ENCODE data around the gene CRIM1.

Gene CRIM1

GRCh38 chr2:36374585-36374984 lies 19.0 kb downstream of the CRIM1 start:
- no peak for DNase-seq

GRCh38 chr2:36376319-36376765 lies 20.8 kb downstream of the CRIM1 start:
- DNase-seq = no peak

GRCh38 chr2:36376992-36377738 lies 21.6 kb downstream of the CRIM1 start:
- no peak for DNase-seq

GRCh38 chr2:36379710-36380448 lies 24.3 kb downstream of the CRIM1 start:
- no peak for DNase-seq

- DNase-seq = no peak
These were observed 25.3 kb downstream of the CRIM1 start for GRCh38 chr2:36380624-36381481.

- DNase-seq = no peak
These were observed 26.4 kb downstream of the CRIM1 start for GRCh38 chr2:36381993-36382392.

GRCh38 chr2:36382472-36382871 lies 26.9 kb downstream of the CRIM1 start:
- DNase-seq = no peak

GRCh38 chr2:36383726-36384125 lies 28.1 kb downstream of the CRIM1 start:
- no peak for DNase-seq

GRCh38 chr2:36384454-36384853 lies 28.9 kb downstream of the CRIM1 start:
- DNase-seq = no peak

GRCh38 chr2:36385603-36386002 lies 30.0 kb downstream of the CRIM1 start:
- no peak for DNase-seq

GRCh38 chr2:36387258-36387916 lies 31.8 kb downstream of the CRIM1 start:
- peak in 1 of 5 donors; percentile 42 for DNase-seq

- no peak for DNase-seq
These were observed 32.9 kb downstream of the CRIM1 start for GRCh38 chr2:36388472-36388871.

- DNase-seq = no peak
These were observed 33.5 kb downstream of the CRIM1 start for GRCh38 chr2:36389091-36389564.

- no peak for DNase-seq
These were observed 34.0 kb downstream of the CRIM1 start for GRCh38 chr2:36389577-36389976.

GRCh38 chr2:36392571-36393255 lies 37.1 kb downstream of the CRIM1 start:
- DNase-seq = no peak

GRCh38 chr2:36393738-36394256 lies 38.2 kb downstream of the CRIM1 start:
- DNase-seq = no peak

GRCh38 chr2:36394804-36395203 lies 39.2 kb downstream of the CRIM1 start:
- DNase-seq = no peak

GRCh38 chr2:36395866-36396265 lies 40.3 kb downstream of the CRIM1 start:
- no peak for DNase-seq

GRCh38 chr2:36396878-36397539 lies 41.4 kb downstream of the CRIM1 start:
- DNase-seq = no peak

- DNase-seq = no peak
These were observed 42.3 kb downstream of the CRIM1 start for GRCh38 chr2:36397728-36398413.

Data from T-helper 1 cell (primary cell).